HG03442 (cell line): Measurements from ENCODE around the gene ELMO1.

Experiments used
- ATAC-seq: cut with Tn5 transposase; IDR thresholded peaks from one replicate; pipeline ENCODE4 v1.9.1; 2021; ENCODE audit warnings: mild to moderate bottlenecking, moderate library complexity; ENCODE audit not compliant: unreplicated experiment

ELMO1 gene

DNA sequence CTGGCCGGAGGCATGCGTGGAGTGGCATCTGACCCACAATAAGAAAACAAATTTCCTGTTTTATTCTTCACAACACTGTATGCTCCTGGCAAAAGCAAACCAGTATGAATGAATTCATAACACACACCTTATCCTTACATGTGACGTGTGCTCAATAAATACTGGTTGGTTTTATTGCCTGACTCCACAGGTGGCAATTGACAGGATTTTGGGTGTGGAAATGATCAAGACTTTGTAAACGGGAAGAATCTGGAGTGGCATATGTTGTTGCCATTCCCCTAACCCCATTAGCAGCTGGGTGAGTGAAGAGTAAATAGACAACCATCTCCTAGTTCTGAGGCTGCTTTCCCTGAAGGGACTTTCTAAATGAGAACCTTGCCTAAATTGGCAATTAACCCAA is 508.8 kb downstream of the ELMO1 start:
- no peak for ATAC-seq

DNA sequence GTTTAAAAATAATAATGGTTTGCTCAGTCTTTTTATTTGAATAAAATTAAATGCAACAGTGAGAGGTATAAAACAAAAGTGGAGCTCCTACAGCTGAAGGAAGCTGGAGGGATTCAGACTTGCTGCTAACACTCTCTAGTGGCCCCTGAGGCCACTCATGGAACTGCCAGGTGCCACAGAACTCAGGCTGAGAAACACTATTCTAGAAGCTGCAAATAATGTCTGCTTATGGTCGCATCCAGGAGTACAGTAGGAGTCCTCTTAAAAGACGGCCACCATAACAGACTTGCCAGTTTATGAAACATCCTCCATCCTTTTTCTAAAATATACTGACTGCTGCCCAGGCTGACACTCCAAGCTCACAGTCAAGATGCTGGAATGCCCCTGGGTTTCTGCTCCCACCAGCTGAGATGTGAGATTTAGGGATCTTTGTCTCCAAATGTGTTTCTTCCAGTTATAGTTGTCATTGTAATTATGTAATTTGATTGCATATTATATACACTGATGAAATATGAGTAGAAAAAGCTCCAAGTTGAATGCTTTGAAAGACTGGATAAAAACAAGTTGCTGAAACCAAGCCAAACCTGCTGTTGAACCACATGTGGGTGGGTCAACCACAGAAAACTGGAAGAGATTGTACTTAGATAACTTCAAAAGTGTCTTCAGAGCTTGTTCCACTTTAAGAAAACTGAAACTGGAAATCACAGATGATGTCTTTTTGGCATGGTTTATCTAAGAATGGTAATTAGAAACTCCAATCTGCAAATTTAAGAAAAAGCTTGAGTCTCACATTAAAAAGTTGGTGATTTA is 510.7 kb downstream of the ELMO1 start:
- no peak for ATAC-seq

- no peak for ATAC-seq
These were observed 516.8 kb downstream of the ELMO1 start for GRCh38 chr7:36931892-36932291.

DNA sequence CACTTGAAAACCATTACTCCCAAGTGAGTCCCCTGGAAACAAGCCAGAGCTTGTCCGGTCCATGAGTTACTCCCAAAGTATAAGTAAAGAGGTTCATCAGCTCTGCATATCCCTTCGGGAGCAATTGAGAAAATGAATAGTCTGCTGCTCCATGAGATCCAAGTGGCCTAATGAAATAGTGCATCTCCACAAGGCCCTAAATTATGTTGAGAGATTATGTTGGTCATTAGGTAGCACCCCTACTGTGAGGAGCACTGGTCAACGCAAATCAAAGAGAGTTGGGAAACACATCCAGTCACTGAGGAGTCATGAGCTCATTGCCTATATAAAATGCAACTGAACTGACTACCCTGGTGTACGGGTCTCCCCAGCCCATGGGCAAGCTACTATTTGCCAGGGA is 518.9 kb downstream of the ELMO1 start:
- no peak for ATAC-seq

DNA sequence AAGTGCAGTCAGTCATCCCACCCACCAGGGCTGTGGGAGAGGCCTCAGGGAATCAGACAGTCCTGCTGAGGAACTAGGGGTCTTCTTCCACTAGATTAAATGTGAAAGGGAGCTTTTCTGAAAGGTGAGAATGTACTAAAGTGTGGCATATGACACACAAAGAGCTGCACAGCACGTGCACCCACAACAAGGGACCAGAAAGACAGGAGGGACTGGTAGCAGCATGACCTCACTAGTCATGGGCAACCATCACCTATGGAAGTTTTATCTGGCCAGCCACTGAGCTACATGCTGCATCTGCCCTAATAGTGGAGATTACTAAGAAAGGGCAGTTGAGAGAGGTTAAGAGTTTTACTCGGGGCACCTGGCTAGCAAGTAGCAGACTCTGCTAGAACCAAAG is 519.9 kb downstream of the ELMO1 start:
- no peak for ATAC-seq

- ATAC-seq, result no peak
These were observed 520.4 kb downstream of the ELMO1 start for GRCh38 chr7:36928311-36928710.

GRCh38 chr7:36925691-36926090 is 523.0 kb downstream of the ELMO1 start:
- no peak for ATAC-seq

DNA sequence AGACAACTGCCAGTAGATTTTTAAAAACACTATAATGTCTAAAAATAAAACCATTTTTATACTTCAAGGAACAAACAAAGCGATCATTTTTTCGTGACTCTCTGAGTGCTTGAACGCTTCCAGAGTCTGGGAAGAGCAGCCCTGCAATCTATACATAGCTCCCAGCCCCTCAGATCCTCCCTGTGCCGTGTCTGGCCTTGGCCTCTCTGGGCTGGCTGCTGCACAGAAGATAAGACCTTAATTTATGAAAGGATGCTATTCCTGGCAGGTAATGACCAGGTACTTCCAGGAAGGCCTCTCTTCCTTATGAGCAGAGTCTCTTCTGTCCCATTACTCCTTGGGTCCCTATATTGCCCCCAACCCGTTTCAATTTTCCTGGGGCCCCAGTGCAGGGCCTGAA is 523.5 kb downstream of the ELMO1 start:
- ATAC-seq, result no peak

DNA sequence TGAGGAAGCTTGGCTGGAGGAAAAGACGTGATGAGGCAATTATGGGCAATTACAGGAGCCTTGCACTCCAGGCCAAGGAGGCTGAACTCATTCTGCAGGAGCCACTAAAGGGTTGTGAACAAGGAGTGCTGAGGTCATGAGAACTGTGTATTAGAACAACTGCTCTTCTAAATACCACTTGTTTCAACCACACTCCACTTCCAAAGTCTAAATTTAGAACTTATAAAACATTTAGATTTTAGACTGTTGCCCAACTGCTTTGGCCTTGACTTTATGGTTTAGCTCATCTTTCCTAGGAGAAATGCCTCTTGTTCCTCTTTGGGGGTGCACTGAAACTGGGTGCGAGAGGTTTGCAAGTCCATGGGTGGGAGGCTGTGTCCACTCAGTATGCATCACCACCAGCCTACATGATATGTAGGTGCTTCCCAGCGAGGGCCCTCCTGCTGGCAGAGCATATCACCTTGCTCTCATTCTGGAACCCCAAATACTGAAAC is 524.7 kb downstream of the ELMO1 start:
- ATAC-seq, result no peak

GRCh38 chr7:36923185-36923584 is 525.5 kb downstream of the ELMO1 start:
- no peak for ATAC-seq

- no peak for ATAC-seq
These were observed 528.2 kb downstream of the ELMO1 start for GRCh38 chr7:36920433-36920832.

GRCh38 chr7:36919738-36920137 is 528.9 kb downstream of the ELMO1 start:
- ATAC-seq, result no peak

GRCh38 chr7:36918591-36918990 is 530.1 kb downstream of the ELMO1 start:
- no peak for ATAC-seq

- no peak for ATAC-seq
These were observed 532.0 kb downstream of the ELMO1 start for GRCh38 chr7:36916619-36917018.

- ATAC-seq, result no peak
These were observed 532.5 kb downstream of the ELMO1 start for GRCh38 chr7:36916116-36916515.

DNA sequence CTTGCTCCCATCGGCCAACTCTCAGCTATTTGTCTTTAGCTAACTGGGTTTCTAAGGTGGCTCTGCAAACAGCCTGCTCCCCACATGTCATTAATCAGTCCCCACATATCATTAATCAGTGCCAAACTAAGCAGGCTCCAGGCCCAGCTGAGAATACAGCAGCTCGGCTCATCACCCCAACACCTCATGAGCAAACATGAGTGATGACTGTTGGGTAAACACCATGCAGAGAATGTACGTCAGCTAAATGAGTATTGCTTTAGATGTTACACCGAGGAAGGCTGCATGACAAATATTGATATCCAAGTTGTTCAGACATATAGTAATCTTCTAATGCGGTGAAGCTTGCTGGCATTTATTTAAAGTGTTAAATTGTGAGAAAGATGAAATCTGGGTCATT is 536.9 kb downstream of the ELMO1 start:
- no peak for ATAC-seq

GRCh38 chr7:36910859-36911258 is 537.8 kb downstream of the ELMO1 start:
- no peak for ATAC-seq

DNA sequence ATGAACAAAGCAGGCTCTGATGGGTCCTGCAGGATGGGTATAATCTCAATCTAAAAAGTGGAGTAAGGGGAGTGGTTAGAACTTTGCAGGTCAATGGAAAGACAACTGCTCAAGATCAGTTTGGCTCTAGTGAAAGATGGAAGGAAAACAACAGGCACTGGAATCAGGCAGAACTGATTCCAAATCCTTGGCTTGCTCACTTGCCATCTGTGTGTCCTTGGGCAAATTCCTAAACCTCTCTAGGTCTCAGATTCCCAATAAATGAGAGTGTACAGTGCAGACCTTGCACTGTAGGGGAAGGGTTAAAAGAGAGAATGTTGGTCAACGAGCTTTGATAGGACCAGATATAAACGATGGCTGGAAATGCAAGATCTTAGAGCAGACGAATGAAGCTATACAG is 538.3 kb downstream of the ELMO1 start:
- no peak for ATAC-seq

GRCh38 chr7:36906956-36907635 is 541.6 kb downstream of the ELMO1 start:
- ATAC-seq, result no peak

GRCh38 chr7:36906448-36906847 is 542.2 kb downstream of the ELMO1 start:
- no peak for ATAC-seq

- ATAC-seq, result no peak
These were observed 542.8 kb downstream of the ELMO1 start for GRCh38 chr7:36905841-36906240.

GRCh38 chr7:36904802-36905201 is 543.9 kb downstream of the ELMO1 start:
- ATAC-seq, result no peak
